CD4-positive, alpha-beta T cell treated with Interleukin-17A for 1 hour (primary cell): ENCODE results near the gene NAA38.

ENCODE experiments used
- DNase-seq: peaks from one replicate; pipeline ENCODE4 v3.0.0-alpha.2; 2020

NAA38 gene

GRCh38 chr17:7856811-7857712 is at the start of gene NAA38:
Gene NAA38, minus strand, starts transcription at chr17:7857559. Its CDS starts 96 bp downstream, at chr17:7857463.
- DNase-seq, result peak; percentile 98

- no peak for DNase-seq
Measured at GRCh38 chr17:7903154-7904103, 46.1 kb upstream of the NAA38 start.

GRCh38 chr17:7897773-7898172 is 40.4 kb upstream of the NAA38 start:
- DNase-seq, result peak; percentile 56

- no peak for DNase-seq
Measured at GRCh38 chr17:7897090-7897489, 39.7 kb upstream of the NAA38 start.

GRCh38 chr17:7894866-7895265 is 37.5 kb upstream of the NAA38 start:
- no peak for DNase-seq

- DNase-seq, result no peak
Measured at GRCh38 chr17:7894226-7894625, 36.9 kb upstream of the NAA38 start.

- DNase-seq, result no peak
Measured at GRCh38 chr17:7893187-7893880, 36.0 kb upstream of the NAA38 start.

- peak; percentile 53 for DNase-seq
Measured at GRCh38 chr17:7889166-7889955, 32.0 kb upstream of the NAA38 start.

GRCh38 chr17:7888184-7888920 is 31.0 kb upstream of the NAA38 start, which contains the start of gene CHD3:
Gene CHD3, plus strand, starts transcription at chr17:7888789. Its CDS starts 212 bp downstream, at chr17:7889001.
- DNase-seq, result peak; percentile 52

- peak; percentile 97 for DNase-seq
Measured at GRCh38 chr17:7887482-7888183, 30.3 kb upstream of the NAA38 start.

GRCh38 chr17:7887038-7887481 is 29.7 kb upstream of the NAA38 start:
- no peak for DNase-seq

- DNase-seq, result peak; percentile 79
Measured at GRCh38 chr17:7886227-7887037, 29.1 kb upstream of the NAA38 start.

- peak; percentile 59 for DNase-seq
Measured at GRCh38 chr17:7885367-7886226, 28.2 kb upstream of the NAA38 start.

GRCh38 chr17:7884581-7885366 is 27.4 kb upstream of the NAA38 start:
- peak; percentile 56 for DNase-seq

GRCh38 chr17:7883781-7884386 is 26.5 kb upstream of the NAA38 start:
- peak; percentile 78 for DNase-seq

- no peak for DNase-seq
Measured at GRCh38 chr17:7882629-7883028, 25.3 kb upstream of the NAA38 start.

GRCh38 chr17:7882068-7882467 is 24.7 kb upstream of the NAA38 start:
- no peak for DNase-seq
